WERI-Rb-1 (cell line): ENCODE measurements around the gene TFDP1.

Source experiments
- DNase-seq: peaks from one replicate; pipeline ENCODE4 v3.0.0-alpha.2; 2020
- H3K27ac ChIP-seq: fragments of 250-450 bp; sonication (Bioruptor Pico); 2 replicates; pipeline ENCODE4 v1.5.1; 2020; ENCODE audit warnings: mild to moderate bottlenecking, moderate library complexity
- H3K27me3 ChIP-seq: fragments of 250-450 bp; sonication (Bioruptor Pico); 2 replicates; pipeline ENCODE4 v1.5.1; 2021; ENCODE audit warnings: mild to moderate bottlenecking, low read depth, moderate library complexity; ENCODE audit not compliant: insufficient read depth, severe bottlenecking
- H3K36me3 ChIP-seq: fragments of 250-450 bp; sonication (Bioruptor Pico); 2 replicates; pipeline ENCODE4 v1.5.1; 2020; ENCODE audit warnings: mild to moderate bottlenecking, moderate library complexity
- H3K4me3 ChIP-seq: 2 replicates; pipeline ENCODE4 v1.5.1; 2011; ENCODE audit warnings: low read depth, mild to moderate bottlenecking, control low read depth, low read length
- H3K9me3 ChIP-seq: fragments of 250-450 bp; sonication (Bioruptor Pico); 2 replicates; pipeline ENCODE4 v1.5.1; 2021; ENCODE audit warnings: mild to moderate bottlenecking, moderate library complexity; ENCODE audit not compliant: severe bottlenecking
- TF ChIP-seq, protein P1 (sequence below): IDR thresholded peaks from 2 replicates; pipeline ENCODE4 v1.5.1; 2011; ENCODE audit warnings: low read depth, mild to moderate bottlenecking, control low read depth, inconsistent platforms, low read length

Gene TFDP1

DNA sequence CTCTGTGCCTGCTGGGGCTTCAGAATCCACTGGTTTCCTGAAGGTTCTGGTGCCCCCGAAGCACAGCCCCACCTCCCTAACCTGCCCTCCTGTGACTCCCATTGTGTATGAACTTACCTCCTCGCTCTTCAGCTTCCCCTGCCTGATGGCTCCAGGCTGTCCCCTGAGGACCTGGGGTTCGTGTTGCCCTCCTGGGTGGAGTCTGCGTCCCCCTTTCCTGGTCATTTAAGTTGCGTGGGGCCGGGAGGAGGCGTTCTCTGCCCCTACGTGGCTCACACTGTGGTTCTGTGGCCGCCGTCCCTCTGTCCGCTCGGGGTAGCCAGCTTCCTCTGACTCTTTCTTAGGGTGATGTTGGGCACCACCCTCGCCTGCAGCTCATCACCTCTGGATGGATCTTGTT lies 13.9 kb downstream of the TFDP1 start:
- TF ChIP-seq, protein P1, sequence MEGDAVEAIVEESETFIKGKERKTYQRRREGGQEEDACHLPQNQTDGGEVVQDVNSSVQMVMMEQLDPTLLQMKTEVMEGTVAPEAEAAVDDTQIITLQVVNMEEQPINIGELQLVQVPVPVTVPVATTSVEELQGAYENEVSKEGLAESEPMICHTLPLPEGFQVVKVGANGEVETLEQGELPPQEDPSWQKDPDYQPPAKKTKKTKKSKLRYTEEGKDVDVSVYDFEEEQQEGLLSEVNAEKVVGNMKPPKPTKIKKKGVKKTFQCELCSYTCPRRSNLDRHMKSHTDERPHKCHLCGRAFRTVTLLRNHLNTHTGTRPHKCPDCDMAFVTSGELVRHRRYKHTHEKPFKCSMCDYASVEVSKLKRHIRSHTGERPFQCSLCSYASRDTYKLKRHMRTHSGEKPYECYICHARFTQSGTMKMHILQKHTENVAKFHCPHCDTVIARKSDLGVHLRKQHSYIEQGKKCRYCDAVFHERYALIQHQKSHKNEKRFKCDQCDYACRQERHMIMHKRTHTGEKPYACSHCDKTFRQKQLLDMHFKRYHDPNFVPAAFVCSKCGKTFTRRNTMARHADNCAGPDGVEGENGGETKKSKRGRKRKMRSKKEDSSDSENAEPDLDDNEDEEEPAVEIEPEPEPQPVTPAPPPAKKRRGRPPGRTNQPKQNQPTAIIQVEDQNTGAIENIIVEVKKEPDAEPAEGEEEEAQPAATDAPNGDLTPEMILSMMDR = no peak
- Histone ChIP-seq H3K27ac (no peak overlapping the region), H3K9me3 (peaks cover 4% of the 10 kb centered on the region), H3K36me3 (peaks cover 79% of the 10 kb centered on the region), H3K4me3 (no peak overlapping the region), H3K27me3 (no peaks in the 10 kb centered on the region)
- peak; percentile 9 for DNase-seq

DNA sequence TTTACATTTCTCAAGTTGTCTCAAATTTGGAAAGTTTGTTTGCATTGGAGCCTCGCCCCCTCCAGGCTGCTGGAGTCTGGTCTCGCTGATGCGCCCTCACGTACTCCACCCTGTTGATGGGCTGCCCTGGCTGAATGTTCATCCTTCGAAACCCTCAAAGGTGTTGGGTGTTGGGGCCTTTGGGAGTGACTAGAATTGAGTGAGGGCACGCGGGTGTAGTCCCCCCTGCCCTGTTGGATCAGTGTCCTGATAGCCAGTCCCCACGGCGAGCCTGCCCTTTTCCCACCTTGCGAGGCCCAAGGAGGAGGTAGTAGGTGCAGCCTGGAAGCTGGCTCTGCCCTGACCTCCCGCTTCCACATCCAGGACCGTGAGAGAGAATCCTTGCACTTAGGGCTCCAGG lies 14.8 kb downstream of the TFDP1 start:
- no peaks in the 10 kb centered on the region for H3K27me3 ChIP-seq
- H3K9me3 ChIP-seq = peaks cover 4% of the 10 kb centered on the region
- DNase-seq = no peak
- H3K27ac ChIP-seq = no peak overlapping the region
- TF ChIP-seq, protein P1 = no peak
- peaks cover 85% of the 10 kb centered on the region for H3K36me3 ChIP-seq
- H3K4me3 ChIP-seq = no peak overlapping the region

DNA sequence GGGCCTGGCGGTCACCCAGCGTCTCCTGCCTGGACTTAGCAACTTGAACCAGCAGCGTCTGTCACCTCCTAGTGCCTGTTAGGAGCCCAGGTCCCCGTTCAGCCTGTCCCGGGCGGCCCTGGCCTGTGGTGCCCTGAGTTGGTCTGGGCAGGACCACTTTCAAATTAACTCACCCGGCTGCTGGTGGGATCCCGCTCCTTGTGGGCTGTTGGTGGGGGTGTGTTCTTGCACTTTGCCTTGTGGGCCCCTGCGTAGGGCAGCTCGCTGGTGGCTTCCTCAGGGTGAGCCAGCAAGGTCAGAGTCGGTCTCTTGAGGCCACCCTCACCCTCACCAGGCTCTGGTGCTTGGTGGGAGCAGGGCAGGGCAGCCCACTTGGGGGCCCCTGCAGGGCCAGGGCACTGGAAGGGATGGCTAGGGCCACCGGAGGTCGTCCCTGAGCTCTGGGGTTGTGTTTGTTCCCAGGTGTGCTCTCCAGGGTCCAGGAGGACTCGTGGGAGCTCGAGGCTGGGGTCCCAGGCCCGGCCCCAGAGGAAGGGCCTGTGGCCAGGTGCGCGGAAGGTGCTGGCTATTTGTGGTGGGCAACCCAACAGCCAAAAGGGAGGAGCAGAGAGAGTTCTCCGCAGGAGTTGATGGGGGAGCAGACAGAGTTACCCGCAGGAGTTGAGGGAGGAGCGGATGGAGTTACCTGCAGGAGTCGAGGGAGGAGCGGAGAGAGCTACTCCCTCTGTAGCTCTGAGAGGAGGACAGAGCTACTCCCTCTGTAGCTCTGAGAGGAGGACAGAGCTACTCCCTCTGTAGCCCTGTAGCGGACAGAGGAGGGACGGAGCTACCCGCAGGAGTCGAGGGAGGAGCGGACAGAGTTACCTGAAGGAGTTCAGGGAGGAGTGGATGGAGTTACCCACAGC lies 16.9 kb downstream of the TFDP1 start:
- Histone ChIP-seq H3K27me3 (no peaks in the 10 kb centered on the region), H3K9me3 (peaks cover 4% of the 10 kb centered on the region), H3K4me3 (no peak overlapping the region), H3K36me3 (peaks cover 82% of the 10 kb centered on the region), H3K27ac (no peak overlapping the region)
- no peak for DNase-seq
- TF ChIP-seq, protein P1 = no peak

DNA sequence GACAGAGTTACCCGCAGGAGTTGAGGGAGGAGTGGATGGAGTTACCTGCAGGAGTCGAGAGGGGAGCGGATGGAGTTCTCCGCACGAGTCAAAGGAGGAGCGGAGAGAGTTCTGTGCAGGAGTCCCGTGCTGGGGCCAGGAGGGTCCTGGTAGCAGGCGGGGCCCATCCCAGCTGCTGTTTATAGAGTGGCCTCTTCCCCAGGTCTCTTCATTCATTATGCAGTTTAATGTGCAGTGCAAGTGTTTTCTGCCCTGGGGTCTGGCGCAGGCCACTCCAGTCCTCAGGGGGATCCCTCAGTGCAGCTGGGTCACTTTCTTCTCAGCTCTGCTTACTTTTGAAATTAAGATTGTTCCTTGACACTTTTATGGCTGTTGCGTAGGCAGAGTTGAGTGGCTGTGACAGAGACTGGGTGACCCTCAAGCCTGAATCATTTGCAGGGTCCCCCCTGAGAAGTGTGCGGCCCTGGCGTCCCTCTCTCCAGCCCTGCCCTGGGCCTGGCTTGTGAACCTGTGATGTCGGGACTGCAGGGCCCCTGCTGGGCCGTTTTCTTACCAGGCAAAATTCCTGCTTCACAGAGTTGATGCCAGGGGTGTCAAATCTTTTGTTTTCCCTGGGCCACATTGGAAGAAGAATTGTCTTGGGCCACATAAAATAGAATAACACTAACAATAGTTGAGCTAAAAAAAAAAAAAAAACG lies 17.9 kb downstream of the TFDP1 start:
- peaks cover 82% of the 10 kb centered on the region for H3K36me3 ChIP-seq
- no peak overlapping the region for H3K27ac ChIP-seq
- no peak overlapping the region for H3K4me3 ChIP-seq
- DNase-seq = no peak
- H3K27me3 ChIP-seq = no peaks in the 10 kb centered on the region
- peaks cover 4% of the 10 kb centered on the region for H3K9me3 ChIP-seq
- TF ChIP-seq, protein P1 = no peak

DNA sequence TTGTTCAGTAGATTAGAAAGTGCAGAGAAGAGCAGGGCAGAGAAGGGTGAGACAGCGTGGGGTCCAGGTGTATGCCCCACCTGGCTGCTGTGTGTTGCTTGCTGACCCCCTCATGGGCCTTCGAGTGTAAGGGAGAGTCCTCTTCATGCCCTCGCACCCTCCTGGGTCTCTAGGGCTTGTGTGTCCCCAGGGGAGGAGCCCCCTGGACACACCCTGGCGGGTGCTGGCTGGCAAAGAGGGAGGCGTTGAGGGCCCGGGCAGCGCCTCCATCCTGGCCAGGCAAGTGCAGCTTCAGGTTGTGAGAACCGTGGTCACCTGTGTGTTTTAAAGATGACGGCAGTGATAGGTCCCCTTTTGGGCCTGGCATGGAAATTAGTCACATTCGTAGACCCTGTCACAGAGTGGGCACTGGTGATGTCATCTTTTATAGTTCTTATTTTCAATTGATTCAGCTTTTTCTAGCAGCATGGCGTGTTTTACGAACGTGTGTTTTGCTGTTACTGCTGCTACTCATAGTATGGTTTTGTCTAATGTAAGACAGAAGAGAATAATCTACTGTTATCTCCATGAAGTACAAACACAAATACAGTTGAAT lies 18.7 kb downstream of the TFDP1 start:
- DNase-seq = no peak
- no peak overlapping the region for H3K4me3 ChIP-seq
- H3K27ac ChIP-seq = no peak overlapping the region
- H3K36me3 ChIP-seq = peaks cover 82% of the 10 kb centered on the region
- TF ChIP-seq, protein P1 = no peak
- H3K9me3 ChIP-seq = peaks cover 4% of the 10 kb centered on the region
- H3K27me3 ChIP-seq = no peaks in the 10 kb centered on the region
